RWPE1 (cell line): ENCODE data around the gene HOXA3.

Source experiments
- CTCF ChIA-PET: fragments of 350-600 bp; sonication (Branson Sonifier 250); formaldehyde crosslinking; extraction: SDS; loops from one replicate; lab custom pipeline; 2021; lab: Yijun Ruan, JAX
- POLR2A ChIA-PET: fragments of 400-600 bp; formaldehyde crosslinking; extraction: SDS; loops from one replicate; lab custom pipeline; 2020; ENCODE audit warnings: antibody characterized with exemption; ENCODE audit not compliant: low non-redundant PET; lab: Yijun Ruan, JAX
- DNase-seq: peaks from one replicate; pipeline ENCODE4 v3.0.0; 2012; ENCODE audit warnings: low spot score
- H3K27ac ChIP-seq: fragments of 450-650 bp; 2 replicates; pipeline ENCODE4 v1.5.1; 2017
- TF ChIP-seq, protein P1 (sequence below): fragments of 450-650 bp; conservative IDR thresholded peaks from 2 replicates; pipeline ENCODE4 v1.5.1; 2017; ENCODE audit warnings: low read depth, mild to moderate bottlenecking

Gene HOXA3

DNA sequence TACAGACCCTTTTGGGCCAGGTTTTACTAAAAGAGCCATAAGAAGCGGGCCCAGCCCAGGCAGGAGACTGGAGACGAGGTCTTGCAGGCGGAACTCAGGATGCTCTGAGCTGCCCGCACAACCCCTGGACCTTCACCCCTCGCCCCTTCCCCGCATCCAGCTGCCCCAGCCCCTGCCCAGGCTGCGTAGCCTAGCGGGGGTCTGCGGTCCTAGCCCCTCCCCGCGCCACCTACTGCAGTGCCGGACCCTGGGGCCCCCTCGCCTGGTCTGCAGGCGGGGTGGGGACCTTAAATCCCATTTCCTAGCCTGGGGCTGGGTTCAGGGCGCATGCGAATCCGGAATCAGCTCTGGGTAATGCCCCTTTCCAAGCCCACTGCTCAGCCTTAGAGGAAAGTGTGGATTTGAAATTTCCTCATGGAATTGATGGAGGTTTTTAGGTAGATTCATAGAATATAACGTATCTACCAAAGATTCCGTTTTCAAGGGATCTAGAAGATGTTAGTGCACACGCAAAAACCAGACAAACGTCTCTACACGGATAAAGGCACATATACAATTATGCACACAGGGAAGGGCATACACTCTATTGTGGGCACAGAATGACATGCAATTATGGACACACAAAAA, 546 bp upstream of the HOXA3 start:
- ChIA-PET POLR2A (no interaction called here), CTCF (interaction anchor here (0.8 to 3.4 kb wide), 2 partner anchors 8 to 15 kb away, joined by 3 to 45 read pairs; no protein-coding TSS in a partner anchor)

DNA sequence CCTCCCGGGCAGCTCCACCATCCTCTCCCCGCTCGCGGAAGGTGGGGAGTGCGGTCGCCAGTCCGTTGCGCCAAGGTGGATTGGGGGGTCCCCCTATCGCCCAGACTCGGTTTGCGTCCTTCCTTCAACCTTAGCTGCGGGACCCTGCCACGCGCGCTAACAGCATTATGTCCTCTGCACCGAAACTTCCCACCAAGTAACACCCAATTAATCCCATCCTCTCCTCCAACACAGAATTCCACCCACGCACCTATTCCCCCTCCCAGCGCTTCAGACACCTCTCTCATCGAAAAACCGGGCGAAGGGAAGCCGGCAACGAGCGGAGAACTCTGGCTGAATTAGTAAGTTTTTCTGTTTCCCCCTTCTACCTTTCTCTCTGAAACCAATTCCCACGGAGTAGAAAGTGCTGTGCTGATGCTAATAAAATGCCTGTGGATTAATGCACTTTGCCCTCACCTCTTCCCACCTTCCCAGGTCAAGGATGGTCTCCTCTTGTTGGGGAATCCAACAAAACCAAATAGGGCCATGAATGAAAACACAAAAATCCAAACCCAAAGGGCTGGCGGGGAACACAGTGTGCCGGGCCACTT, 947 bp downstream of the HOXA3 start:
- ChIA-PET CTCF (interaction anchor here (0.5 to 3.4 kb wide), 9 partner anchors 8 to 1118 kb away, joined by 3 to 45 read pairs (median 4); partner anchors contain the start of gene HOXA10), POLR2A (no interaction called here)
- H3K27ac ChIP-seq: peak overlapping the region; percentile 92
- DNase-seq: no peak
- TF ChIP-seq, protein P1, sequence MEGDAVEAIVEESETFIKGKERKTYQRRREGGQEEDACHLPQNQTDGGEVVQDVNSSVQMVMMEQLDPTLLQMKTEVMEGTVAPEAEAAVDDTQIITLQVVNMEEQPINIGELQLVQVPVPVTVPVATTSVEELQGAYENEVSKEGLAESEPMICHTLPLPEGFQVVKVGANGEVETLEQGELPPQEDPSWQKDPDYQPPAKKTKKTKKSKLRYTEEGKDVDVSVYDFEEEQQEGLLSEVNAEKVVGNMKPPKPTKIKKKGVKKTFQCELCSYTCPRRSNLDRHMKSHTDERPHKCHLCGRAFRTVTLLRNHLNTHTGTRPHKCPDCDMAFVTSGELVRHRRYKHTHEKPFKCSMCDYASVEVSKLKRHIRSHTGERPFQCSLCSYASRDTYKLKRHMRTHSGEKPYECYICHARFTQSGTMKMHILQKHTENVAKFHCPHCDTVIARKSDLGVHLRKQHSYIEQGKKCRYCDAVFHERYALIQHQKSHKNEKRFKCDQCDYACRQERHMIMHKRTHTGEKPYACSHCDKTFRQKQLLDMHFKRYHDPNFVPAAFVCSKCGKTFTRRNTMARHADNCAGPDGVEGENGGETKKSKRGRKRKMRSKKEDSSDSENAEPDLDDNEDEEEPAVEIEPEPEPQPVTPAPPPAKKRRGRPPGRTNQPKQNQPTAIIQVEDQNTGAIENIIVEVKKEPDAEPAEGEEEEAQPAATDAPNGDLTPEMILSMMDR: no peak

More for the DNA sequence above, 546 bp upstream of the HOXA3 start:
- TF ChIP-seq, protein P1: no peak
- no peak for DNase-seq
- peak overlapping the region; percentile 92 for H3K27ac ChIP-seq

DNA sequence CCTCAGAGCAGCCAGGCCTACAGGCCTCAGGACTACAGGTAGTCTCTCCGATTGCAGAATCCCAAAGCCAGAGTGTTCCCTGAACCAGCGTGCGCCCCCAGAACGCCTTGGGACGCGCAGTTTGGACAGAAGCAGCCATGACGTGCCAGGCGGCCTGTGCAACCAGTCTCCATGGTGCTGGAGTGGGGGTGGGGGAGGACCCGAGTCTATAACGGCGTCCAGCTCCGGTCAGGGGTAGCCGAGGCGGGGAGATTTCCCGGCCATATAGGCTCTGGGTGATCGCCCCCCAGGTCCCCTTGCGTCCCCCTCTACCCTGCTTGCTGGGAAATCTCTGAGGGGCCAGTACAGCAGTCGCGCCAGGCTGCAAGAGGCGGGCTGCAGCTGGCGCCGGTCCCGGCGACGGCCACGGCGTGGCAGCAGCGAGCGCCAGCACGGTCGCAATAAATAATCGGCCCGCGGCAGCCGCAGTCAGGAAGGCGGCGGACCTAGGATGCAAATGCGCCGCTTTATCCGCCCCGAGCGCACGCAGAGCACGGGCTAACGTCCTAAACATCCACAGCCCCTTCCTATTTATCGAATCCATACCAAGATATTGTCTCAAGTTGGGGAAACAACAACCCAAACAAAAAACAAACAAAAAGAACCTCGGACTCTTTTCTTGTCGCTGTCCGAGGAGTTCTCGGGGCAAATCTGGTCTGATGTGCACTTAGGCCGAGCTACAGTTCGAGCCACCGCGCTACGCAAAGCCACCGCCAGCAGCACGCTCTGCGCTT, 1.6 kb downstream of the HOXA3 start:
- peak; percentile 83 for DNase-seq
- peak overlapping the region; percentile 92 for H3K27ac ChIP-seq
- TF ChIP-seq, protein P1: peak; percentile 99
- CTCF ChIA-PET: interaction anchor here (0.5 to 3.4 kb wide), 16 partner anchors 8 to 1117 kb away, joined by 3 to 45 read pairs (median 3); partner anchors contain the start of genes HOXA10 and SKAP2
- POLR2A ChIA-PET: interaction anchor here (0.6 kb wide), 1 partner anchor 1271 kb away, joined by 3 read pairs; no protein-coding TSS in a partner anchor

DNA sequence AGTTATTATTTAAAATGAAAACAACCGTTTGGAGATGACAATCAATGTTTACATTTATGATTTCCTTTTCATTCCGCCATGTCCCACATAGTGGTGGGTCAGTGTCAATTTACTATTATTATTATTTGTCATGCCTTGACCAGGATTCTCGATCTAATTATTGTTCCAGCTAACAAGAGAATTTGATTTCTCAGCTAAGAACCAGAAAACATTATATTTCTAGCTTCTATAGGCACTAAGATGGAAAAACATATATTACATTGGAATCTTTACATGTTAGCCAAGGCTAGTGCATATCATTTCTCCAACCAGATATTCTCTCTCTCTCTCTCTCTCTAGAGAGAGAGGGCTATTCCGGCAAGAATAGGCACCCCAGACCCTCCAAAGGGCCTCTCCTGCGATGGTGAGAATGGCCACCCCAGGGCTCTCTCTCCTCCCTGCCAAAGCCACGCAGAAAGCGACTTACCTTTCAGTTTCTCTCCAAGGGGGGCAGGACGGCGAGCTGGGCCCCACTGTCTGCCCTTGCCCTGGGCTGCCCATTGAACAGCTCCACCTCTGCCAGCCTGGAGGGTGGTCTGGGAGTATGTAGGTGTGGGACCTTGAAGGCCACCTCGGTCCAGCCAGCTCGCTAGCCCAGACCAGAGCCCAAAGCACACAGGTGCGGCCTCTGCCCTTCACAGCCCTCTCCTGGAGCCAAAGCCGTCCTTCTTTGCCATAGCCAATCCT, 2.4 kb downstream of the HOXA3 start:
- TF ChIP-seq, protein P1: no peak
- ChIA-PET POLR2A (interaction anchor here (0.6 kb wide), 3 partner anchors 480 to 1270 kb away, joined by 3 to 4 read pairs (median 4); no protein-coding TSS in a partner anchor), CTCF (interaction anchor here (0.6 to 3.4 kb wide), 13 partner anchors 8 to 781 kb away, joined by 3 to 45 read pairs (median 4); partner anchors contain the start of genes HOXA10 and SKAP2)
- H3K27ac ChIP-seq: peak overlapping the region; percentile 92
- DNase-seq: no peak

DNA sequence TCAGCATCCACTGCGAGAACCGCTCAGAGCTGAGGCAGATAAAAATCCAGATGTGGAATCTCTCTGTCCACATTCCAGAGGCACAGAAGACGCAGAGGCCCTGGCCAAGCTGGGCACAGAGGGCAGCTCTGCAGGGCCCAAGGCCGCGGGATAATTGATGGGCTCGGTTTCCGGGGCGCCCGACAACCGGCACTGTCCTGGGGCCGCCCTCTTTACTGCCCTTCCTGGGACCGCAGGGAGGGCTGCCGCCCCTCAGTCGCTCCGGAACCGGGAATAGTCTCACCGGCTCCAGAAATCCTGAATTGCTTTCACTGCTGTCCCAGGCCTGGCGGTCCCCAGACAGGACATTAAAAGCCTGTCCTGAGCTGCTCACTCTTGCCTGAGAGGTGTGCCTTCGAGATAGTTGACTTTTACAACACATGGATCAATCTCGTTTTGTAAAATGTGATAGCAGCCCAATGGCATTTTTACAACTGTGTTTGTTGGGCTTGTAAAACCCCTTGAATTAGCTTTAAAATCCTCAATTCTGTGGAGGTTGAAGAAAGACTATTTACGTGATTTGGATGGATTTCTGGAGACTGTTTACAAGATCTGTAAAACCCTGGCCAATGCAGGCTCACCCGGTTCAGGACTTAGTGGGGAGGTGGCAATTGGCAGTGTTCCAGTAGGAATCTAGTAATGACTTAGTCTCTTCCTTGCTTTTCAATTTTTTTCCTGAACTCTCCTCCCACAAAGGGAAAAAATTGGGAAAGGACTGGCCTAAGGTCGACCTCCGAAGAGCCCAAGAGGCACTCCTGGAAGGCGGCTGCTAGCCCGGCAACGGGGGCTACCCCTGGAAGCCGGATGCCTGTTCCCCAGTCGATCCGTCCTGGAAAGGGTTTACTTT, 3.4 kb downstream of the HOXA3 start:
- TF ChIP-seq, protein P1: no peak
- peak overlapping the region; percentile 84 for H3K27ac ChIP-seq
- ChIA-PET CTCF (interaction anchor here (0.8 to 3.4 kb wide), 5 partner anchors 12 to 23 kb away, joined by 3 to 45 read pairs (median 4); partner anchors contain the start of gene HOXA9), POLR2A (interaction anchor here (0.6 to 0.8 kb wide), 3 partner anchors 13 to 1091 kb away, joined by 4 read pairs; no protein-coding TSS in a partner anchor)
- DNase-seq: no peak
